ENCODE measurements around the gene MARCHF10.

- TF ChIP-seq YY1 (IDR thresholded peaks at IDR 0.05; ENCODE audit: insufficient read depth, insufficient read length) (no peak), ZNF274 (IDR thresholded peaks at IDR 0.05; ENCODE audit: low read depth, low read length) (no peak)
Observed at GRCh38 chr17:62818526-62818925, 10.4 kb upstream of the MARCHF10 start.

All from NT2/D1 (cell line).